ENCODE data around the gene CARD11. TPM values are rescaled to one million over a fixed set of nuclear protein-coding genes. Genes with fewer than 3 reads are reported as not detected.
"Not testable (repeated sequence)": the region's sequence is repeated elsewhere in the genome, so short reads cannot be mapped to it uniquely, and the experiment has no call there.

The CARD11 gene
- total and polyA plus RNA-seq, 2 of the 13 experiments (the other 11 are each of a cell fraction or from before 2014, with no cell fraction given): 0.04 TPM; not detected in 1

DNA sequence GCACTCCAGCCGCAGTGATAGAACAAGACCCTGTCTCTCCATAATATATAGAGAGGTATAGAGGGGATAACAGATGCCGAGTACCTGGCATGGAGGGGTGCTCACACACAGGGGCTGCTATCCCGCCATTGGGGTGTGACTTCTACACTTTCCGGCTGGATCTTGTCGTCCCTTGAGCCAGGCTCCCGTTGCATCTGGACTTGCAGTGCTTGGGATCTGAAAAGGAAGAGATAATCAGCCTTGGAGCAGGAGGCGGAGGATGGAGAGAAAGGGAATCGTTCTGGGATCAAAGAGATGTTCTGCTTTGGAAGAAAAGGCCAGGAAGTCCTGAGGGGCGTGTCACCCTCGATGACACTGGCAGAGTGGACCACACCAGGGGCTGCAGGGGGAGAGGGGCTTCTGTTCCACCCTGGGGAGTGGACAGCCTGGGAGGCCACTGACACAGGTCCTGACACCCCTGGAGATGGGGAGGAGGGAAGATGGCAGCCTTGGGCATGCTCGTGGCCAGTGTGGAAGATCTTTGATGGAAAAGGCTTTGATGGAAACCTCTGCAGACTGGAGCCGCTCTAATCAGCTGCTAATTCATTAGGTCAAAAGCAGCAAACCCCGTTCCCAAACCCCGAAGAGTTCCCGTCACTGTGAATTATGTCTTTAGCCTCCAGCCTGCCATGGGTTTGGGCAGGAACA is 85.1 kb downstream of the CARD11 start:
- BruUV-seq (replicated peaks): no TSS peak
- no peak overlapping the region for H3K9ac ChIP-seq (ENCODE audit: insufficient read depth, low read depth, low read length)
- in situ Hi-C loops (cut with HindIII; ENCODE audit: extremely low pct_ligation_motif_present, low pct_unique_long_range_greater_than_20kb) (no loop called here), intact Hi-C loops (cut with micrococcal nuclease; ENCODE audit: unreplicated experiment) (no loop called here)
- TF ChIP-seq, protein P1, sequence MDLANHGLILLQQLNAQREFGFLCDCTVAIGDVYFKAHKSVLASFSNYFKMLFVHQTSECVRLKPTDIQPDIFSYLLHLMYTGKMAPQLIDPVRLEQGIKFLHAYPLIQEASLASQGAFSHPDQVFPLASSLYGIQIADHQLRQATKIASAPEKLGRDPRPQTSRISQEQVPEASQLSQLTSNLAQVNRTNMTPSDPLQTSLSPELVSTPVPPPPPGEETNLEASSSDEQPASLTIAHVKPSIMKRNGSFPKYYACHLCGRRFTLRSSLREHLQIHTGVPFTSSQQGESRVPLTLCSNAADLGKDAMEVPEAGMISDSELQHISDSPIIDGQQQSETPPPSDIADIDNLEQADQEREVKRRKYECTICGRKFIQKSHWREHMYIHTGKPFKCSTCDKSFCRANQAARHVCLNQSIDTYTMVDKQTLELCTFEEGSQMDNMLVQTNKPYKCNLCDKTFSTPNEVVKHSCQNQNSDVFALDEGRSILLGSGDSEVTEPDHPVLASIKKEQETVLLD (CRISPR knock-in tag; IDR thresholded peaks at IDR 0.05; ENCODE audit: low read depth): no peak
- no peak for TF ChIP-seq IRF2 (CRISPR knock-in tag; IDR thresholded peaks at IDR 0.05)
- H3K9me3 ChIP-seq (ENCODE audit: low read length): no peaks in the 10 kb centered on the region
- H3K27ac ChIP-seq (ENCODE audit: extremely low read length, insufficient read depth, low read length): no peak overlapping the region
- no peaks in the 10 kb centered on the region for H3K4me1 ChIP-seq (ENCODE audit: insufficient read depth, low read length)
- ChIA-PET POLR2A (no interaction called here), CTCF (ENCODE audit: low intra/inter-chr PET ratio, low total read pairs) (no interaction called here)
- no peaks in the 10 kb centered on the region for H3K79me2 ChIP-seq (ENCODE audit: insufficient read depth, low read length)
- no peak overlapping the region for H3K4me2 ChIP-seq (ENCODE audit: low read depth, low read length)
- H3K27me3 ChIP-seq (ENCODE audit: control insufficient read depth in 1 of 2, insufficient read depth in 2 of 2, low read length in 2 of 2): 0 out of 5 replicates have a peak, but pooled peaks cover 0 to 1% of the 10 kb centered on the region in 2 experiments
- H2AFZ ChIP-seq (ENCODE audit: low read length): no peak overlapping the region
- WGBS (ENCODE audit: low lambda C conversion rate): 57% methylated on average over 15 of the region's 15 CpGs
- H3K36me3 ChIP-seq (replicated peaks in 1 of 2; ENCODE audit: control insufficient read depth in 1 of 2, insufficient read depth in 2 of 2, low read length in 2 of 2): no peaks in the 10 kb centered on the region
- DNase-seq (ENCODE audit: low spot score): no peak
- H3K4me3 ChIP-seq (replicated peaks in 1 of 3; ENCODE audit: insufficient read depth in 1 of 3, low read depth in 2 of 3, low read length in 3 of 3): no peak overlapping the region
- ATAC-seq: no peak
- H4K20me1 ChIP-seq (ENCODE audit: insufficient read depth, low read length): no peaks in the 10 kb centered on the region
- FAIRE-seq: no peak

DNA sequence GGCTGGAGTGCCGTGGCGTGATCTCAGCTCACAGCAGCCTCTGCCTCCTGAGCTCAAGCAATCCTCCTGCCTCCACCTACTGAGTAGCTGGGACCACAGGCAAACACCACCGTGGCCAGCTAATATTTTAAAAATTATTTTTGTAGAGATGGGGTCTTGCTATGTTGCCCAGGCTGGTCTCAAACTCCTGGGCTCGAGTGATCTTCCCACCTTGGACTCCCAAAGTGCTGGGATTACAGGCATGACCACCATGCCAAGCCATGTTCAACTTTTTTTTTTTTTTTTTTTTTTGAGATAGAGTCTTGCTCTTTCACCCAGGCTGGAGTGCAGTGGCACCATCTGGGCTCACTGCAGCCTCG is 86.3 kb downstream of the CARD11 start:
- H3K4me1 ChIP-seq (ENCODE audit: insufficient read depth, low read length); H3K79me2 ChIP-seq (ENCODE audit: insufficient read depth, low read length); H3K4me3 ChIP-seq (replicated peaks in 1 of 3; ENCODE audit: insufficient read depth in 1 of 3, low read depth in 2 of 3, low read length in 3 of 3); H2AFZ ChIP-seq (ENCODE audit: low read length); DNase-seq (ENCODE audit: low spot score); FAIRE-seq; H3K9ac ChIP-seq (ENCODE audit: insufficient read depth, low read depth, low read length); BruUV-seq (replicated peaks); H3K27ac ChIP-seq (ENCODE audit: extremely low read length, insufficient read depth, low read length); H3K36me3 ChIP-seq (replicated peaks in 1 of 2; ENCODE audit: control insufficient read depth in 1 of 2, insufficient read depth in 2 of 2, low read length in 2 of 2); ATAC-seq; POLR2A ChIA-PET; H3K9me3 ChIP-seq (ENCODE audit: low read length); H3K4me2 ChIP-seq (ENCODE audit: low read depth, low read length); H3K27me3 ChIP-seq (ENCODE audit: control insufficient read depth in 1 of 2, insufficient read depth in 2 of 2, low read length in 2 of 2); intact Hi-C loops (cut with micrococcal nuclease; ENCODE audit: unreplicated experiment); CTCF ChIA-PET (ENCODE audit: low intra/inter-chr PET ratio, low total read pairs); in situ Hi-C loops (cut with HindIII; ENCODE audit: extremely low pct_ligation_motif_present, low pct_unique_long_range_greater_than_20kb); H4K20me1 ChIP-seq (ENCODE audit: insufficient read depth, low read length): not testable (repeated sequence)
- 16% methylated on average over 5 of the region's 5 CpGs for WGBS (ENCODE audit: low lambda C conversion rate)
